GM12874 (cell line): ENCODE measurements around the gene CRELD2.

Experiments used
- CTCF ChIP-seq: IDR thresholded peaks from 2 replicates; pipeline ENCODE4 v1.5.1; 2011; ENCODE audit warnings: low read depth, mild to moderate bottlenecking, control low read depth, low read length, moderate library complexity; ENCODE audit not compliant: insufficient read depth

CRELD2 gene

DNA sequence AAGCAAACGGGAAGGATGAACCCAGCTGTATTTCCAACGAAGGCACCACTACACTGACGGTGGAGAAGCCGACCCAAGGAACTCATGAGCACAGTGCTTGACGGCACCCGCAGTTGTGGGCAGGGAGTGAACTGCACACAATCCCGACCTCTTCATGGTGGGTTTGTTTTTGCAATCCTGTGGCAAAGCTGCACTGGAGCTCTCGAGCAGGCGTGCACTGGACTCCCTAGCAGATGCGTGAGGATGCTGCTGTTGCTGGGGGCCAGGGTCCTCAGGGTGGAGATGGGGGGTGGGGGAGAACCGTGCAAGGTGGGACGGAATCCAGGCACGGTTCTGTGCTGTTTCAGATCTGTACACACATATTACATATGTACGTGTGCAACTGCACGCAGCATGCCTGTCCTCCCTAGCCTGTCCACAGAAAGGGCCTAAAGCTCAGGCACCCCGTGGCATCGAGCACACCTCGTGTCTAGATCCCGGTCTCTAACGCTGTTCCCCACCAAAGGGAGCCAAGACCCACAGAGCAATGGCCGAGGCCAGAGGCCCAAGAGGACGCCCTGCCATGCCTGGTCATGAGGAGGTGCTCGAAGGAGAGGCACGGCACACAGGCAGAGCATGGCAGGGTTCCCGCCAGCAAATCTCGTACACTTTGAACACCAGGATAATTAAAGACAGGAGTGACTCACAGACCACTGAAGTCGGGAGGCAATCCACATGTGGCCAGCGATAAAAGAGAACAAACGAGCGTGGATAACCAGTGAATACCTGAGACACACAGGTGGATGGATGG lies 17.8 kb upstream of the CRELD2 start:
- TF ChIP-seq CTCF = no peak

DNA sequence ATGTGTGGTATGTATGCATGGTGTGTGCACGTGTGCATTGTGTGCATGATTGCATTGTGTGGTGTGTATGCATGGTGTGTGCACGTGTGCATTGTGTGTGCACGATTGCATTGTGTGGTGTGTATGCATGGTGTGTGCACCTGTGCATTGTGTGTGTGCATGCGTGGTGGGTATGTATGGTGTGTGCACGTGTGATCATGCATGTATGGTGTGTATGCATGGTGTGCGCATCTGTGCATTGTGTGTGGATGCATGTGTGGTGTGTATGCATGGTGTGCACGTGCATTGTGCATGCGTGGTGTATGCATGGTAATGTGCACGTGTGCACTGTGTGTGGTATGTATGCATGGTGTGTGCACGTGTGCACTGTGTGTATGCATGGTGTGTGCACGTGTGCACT lies 17.0 kb upstream of the CRELD2 start:
- TF ChIP-seq CTCF = no peak

DNA sequence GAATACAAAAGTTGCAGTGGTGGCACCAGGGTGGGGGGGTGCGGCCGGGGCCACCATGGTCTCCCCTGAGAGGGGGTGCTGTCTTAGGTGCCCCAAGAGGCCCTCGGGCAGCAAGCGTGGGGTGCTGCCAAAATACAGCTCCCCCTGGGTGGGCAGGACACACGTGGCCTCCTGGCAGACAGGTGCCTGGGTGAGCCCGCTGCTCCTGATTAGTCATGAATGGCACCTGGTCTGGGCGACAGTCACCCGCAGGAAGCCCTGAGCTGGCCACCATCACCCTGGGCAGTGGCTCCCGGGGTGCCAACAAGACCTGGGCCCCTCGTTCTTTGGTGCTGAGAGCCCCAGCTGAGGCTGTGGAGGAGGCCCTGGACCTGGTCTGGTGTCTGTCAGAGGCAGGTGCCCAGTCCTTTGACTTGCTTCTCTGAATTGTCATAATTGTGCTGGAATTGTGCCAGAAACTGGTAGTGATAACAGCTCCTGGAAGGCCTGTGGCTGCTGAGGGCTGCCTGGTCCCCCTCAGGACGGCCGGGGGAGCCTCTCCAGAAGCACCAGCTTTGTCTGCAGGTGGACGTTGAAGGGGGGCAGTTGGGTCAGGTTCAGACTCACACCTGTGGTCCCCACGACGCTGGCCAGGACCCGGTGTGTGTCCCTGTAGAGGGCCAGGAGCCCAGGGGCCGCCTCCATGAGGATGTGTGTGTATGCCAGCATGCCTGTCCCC lies 15.0 kb upstream of the CRELD2 start:
- TF ChIP-seq CTCF = no peak

DNA sequence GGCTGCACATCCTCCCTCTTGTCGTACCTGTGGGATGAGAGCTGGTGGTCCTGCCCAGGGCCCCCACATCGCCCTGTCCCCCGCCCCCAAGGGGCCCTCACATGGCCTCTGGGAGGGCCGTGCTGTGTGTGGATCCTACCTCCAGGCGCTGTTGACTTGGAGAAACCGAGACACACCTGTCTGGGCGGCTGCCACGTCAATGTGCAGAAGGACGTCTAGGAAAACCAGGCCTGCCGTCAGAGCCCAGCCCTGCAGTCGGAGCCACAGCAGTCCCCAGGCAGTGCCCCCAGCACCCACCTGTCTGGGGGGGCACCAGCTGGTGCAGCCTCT lies 14.4 kb upstream of the CRELD2 start:
- no peak for TF ChIP-seq CTCF

DNA sequence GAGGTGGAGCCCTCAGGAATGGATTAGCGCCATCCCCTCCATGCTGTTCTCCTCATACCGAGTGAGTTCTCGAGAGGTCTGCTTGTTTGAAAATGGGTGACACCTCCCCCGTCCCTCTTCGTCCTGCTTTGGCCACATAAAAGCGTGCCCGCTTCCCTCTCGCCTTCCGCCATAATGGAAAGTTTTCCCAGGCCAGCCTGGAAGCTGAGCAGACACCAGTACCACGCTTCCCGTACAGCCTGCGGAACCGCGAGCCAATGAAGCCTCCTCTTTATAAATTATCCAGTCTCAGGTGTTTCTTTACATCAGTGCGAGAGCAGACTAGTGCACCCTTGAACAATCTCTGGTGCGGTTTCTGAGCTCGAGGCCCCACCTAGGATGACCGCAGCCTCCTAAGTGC lies 13.0 kb upstream of the CRELD2 start:
- TF ChIP-seq CTCF = no peak

- TF ChIP-seq CTCF = no peak
Measured at GRCh38 chr22:49906071-49906798, 12.2 kb upstream of the CRELD2 start.

DNA sequence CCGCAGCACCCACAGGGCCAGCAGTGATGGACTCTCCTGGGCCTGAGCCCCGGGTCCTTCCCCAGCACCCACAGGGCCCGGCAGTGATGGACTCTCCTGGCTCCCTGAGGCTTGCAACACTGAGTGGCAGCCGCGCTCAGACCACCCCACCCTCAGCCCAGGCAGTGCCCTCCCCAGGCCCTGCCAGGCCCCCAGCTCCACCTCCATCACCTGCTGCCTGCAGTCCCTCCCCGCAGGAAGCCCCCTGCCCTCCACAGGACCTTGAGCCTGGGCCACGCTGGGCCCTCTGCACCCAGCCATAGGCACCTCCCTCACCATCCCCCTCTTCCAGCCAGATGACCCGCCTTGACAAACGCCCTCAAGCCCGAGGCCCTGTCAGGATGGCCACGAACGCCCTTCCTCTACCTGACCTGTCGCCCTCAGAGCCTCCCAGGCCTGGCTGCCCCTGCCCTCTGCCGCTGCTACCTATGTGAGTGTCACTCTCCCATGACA lies 11.6 kb upstream of the CRELD2 start:
- TF ChIP-seq CTCF = no peak
